ENCODE results near the gene CLSTN1.
"Not testable (repeated sequence)": the region's sequence is repeated elsewhere in the genome, so short reads cannot be mapped to it uniquely, and the experiment has no call there.

The CLSTN1 gene

DNA sequence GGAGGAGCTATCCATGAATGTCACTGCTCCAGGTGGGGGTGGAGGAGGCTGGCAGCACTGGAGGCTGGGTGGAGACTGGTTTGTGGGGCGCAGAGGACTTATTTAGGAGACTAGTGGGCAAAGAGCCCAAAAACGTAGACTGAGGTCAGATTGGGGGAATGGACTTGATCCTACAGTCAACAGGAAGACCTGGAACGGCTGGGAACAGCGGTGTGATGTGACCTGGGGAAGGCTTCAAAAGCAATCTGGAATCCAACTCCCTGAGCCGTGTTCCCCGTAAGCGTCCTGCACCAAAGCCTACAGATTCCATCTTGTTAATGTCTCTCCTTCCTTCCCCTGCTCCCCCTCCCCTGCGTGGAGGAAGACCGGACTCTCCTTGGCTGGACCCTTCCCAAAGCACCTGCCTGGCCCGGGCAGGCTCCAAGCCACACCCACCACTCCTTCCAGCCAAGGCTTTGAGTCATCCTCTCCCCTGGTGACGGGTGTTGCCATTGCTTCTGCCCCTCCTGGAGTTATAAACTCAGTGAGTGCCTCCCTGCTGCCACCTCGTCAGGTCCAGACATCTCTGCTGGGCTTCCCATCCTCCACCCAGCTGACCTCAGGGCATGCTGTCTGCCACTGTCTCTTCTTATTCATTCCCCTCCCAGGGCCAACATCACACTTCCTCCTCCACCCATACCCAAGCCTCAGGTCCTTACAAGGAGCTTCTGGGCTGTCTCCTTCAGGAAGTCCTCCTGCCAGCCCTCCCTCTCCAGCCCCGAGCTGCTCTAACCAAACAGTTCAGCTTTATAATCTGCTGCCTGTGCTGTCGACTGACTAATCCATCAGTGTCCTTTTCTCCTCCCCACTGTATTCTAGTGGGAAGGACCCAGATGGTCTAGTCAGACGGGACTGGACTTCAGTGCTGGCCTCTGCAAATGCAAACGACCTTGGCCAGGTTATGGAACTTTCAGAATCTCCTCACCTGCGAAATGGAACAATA lies 1.6 kb upstream of the CLSTN1 start:
- no peak for DNase-seq

DNA sequence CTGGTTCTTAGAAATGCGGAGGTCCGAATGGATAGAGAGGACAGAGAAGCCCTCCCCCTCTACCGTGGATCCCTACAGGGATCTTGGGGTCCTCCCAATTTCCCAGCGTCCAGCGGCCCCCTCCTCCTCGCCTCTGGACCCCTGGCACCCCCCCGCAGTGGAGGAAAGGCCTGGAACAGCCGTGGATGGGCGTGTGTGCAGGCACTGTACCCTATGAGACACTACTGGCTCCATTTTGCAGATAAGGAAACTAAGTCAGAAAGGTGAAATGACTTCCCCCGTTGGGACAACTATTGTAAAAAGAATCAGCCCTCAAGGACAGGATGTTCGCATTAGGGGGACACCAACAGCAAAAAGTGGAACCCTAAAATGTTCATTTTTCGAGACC lies 931 bp upstream of the CLSTN1 start:
- no peak for DNase-seq

DNA sequence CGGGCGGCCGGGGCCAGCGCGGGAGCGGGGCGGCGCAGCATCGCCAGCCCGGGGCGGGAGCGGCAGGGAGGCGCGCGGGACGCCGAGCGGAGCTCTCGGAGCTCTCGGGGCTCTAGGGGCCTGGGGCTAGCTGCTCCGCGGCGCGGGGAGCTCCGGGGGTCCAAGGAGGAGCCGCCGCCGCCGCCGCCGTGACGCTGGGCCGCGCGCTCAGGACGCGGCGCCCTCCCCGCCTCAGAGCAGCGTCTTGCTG lies 147 bp downstream of the CLSTN1 start:
- no peak for DNase-seq

DNA sequence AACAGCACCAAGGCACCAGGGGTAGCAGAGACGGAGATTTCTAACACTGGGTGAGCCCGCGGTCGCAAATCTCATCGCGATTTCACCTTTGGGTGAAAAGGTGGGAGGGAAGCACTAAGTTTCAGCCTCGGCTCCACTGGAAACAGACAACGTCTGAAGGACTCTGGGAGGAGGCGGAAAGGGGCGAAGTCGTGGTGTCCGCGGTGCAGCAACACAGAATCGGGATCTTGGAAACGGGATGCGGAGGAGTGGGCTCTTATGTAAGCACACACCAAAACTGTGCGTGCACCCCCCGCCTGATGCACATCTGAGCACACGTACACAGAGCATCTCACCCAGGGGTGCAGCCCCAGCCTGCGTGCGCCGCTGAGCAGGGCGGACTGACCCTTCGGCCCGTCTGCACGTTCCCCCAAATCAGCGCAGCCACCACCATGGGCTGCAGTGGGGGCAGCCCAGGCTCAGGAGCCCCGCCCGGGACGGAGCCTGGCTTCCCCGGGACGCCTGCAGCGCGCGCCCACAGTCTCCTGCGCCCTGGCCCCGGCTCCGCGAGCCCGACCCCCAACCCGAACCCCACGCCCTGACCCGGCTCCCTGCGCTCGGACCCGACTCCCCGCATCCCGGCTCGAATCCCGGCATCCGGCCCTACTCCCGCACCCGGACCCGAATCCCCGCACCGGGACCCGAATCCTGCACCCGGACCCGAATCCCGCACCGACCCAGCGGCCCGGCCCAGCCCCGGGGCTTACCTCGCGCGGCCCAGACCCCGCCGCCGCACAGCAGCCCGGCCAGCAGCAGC lies 670 bp downstream of the CLSTN1 start:
- DNase-seq: peak in 1 of 4 experiments; percentile 14

DNA sequence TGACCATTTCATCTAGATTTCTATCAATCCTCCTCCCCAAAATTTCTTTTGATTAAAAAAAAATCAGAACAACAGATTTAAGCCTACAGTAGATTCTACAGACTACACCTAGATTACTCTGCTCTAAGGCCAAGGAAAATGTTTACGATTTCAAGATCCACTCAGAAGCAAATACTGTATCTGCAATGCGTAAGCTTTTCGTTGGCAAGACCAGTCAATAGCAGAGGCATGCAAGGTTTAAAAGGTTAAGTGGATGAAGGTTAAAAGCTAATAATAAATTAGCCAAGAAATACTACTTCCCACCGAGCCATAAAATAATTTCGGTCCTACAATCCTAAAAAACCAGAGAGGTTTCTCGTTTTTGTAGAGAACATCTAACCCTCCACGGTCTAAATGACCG lies 1.3 kb downstream of the CLSTN1 start:
- no peak for DNase-seq

- DNase-seq: no peak
Observed at GRCh38 chr1:9821710-9822109, 2.1 kb downstream of the CLSTN1 start.

DNA sequence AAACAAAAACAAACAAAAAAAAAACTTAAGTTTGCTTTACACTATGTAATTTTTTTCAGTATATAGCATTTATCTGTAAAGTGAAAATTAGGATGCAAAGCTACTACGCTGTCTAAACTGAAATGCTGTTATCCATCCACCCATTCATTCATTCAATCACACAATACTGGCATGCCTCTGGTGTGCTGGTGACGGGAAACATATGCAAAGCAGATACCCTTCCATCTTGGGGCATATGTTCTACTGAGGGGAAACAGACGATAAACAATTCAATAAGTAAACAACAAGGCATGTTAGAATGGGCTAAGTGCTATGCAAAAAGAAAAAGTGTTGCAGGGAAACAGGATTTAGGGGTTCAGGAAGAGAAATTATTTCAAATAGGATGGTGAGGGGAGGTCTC lies 3.2 kb downstream of the CLSTN1 start:
- DNase-seq: no peak

GRCh38 chr1:9817734-9818133 lies 6.0 kb downstream of the CLSTN1 start:
- DNase-seq: no peak

DNA sequence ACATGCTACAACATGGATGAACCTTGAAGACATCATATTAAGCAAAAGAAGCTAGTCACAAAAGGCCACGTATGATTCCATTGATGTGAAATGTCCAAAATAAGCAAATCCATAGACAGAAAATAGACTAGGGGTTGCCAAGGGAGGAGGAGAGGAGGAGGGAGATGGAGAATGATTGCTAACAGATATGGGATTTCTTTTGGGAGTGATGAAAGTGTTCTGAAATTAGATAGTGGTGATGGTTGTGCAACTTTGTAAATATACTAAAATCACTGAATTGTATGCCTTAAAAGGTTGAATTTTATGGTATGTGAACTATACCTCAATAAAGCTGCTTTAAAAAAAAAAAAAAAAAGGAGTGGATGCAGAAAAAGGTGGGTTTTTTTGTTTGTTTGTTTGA lies 7.6 kb downstream of the CLSTN1 start:
- DNase-seq: no peak

DNA sequence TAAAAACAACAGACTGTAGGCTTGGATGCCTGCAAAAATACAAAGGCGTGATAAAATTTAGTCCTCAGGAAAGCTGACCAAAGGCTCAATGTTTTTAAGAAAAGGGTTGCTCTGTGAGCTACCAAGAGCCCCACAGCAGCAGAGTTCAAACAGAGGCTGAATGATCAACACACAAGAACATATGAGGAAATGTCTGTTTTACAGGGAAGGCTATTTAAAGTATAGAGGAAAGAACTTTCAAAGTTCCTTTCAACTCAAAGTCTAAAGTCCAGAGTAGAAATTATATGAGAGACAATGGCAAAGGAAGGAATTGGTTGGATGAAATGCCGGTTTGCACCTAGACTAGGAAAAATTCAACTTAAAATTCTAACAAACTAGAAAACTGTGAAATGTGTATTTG lies 8.6 kb downstream of the CLSTN1 start:
- no peak for DNase-seq

DNA sequence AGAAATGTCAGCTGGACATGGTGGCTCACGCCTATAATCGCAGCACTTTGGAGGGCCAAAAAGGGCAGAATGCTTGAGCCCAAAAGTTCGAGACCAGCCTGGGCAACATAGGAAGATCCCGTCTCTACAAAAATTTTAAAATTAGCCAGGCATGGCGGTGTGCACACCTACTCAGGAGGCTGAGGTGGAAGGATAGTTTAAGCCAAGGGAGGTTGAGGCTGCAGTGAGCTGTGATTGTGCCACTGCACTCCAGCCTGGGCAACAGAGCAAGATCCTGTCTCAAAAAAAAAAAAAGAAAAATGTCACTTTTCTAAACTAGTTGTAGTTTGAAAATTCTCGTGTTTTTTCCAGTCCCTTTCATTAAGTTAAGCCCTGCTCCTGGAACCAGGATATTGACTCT lies 9.1 kb downstream of the CLSTN1 start:
- no peak for DNase-seq

- no peak for DNase-seq
Observed at GRCh38 chr1:9811239-9811966, 12.4 kb downstream of the CLSTN1 start.

DNA sequence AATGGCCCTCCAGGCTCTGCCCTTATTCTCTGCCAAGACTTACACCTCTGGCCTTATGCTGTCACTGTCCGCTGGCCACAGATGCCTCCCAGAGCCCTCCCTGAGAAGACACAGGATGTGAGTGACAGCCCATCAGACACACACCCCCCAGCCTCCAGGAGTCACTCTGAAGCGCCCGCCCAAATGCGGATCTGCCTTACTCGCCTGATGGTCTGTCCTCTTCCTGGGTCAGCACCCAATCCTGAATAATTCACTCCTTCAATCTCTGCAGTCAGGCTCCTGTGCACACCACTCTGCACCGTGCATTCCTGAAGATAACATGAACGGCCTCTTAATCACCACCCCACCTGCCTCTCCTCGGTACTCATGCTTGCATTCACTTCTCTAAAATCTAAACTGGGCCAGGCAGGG lies 14.7 kb downstream of the CLSTN1 start:
- DNase-seq: no peak

GRCh38 chr1:9808459-9808858 lies 15.3 kb downstream of the CLSTN1 start:
- DNase-seq: no peak

DNA sequence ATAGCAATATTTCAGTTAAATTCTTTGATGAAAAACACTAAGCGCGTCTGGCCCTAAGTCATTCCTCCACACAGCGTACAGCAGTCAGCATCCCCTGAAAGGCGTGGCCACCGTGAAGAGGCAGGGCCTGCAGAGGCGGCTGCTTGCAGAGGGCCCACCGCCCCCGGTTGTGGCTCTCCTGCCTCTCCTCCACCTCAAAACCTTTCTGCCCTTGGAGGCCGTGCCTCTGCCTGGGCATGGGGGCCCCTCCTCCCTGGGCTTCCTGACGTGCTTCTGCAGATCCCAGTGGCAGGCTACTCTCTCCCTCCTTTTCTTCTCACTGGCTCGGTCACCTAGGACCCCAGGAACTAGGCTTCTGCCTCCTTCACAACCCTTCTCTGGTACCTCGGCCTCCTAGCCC lies 16.2 kb downstream of the CLSTN1 start:
- no peak for DNase-seq

GRCh38 chr1:9805972-9806371 lies 17.8 kb downstream of the CLSTN1 start:
- not testable (repeated sequence) for DNase-seq

- DNase-seq: no peak
Observed at GRCh38 chr1:9805006-9805508, 18.7 kb downstream of the CLSTN1 start.

DNA sequence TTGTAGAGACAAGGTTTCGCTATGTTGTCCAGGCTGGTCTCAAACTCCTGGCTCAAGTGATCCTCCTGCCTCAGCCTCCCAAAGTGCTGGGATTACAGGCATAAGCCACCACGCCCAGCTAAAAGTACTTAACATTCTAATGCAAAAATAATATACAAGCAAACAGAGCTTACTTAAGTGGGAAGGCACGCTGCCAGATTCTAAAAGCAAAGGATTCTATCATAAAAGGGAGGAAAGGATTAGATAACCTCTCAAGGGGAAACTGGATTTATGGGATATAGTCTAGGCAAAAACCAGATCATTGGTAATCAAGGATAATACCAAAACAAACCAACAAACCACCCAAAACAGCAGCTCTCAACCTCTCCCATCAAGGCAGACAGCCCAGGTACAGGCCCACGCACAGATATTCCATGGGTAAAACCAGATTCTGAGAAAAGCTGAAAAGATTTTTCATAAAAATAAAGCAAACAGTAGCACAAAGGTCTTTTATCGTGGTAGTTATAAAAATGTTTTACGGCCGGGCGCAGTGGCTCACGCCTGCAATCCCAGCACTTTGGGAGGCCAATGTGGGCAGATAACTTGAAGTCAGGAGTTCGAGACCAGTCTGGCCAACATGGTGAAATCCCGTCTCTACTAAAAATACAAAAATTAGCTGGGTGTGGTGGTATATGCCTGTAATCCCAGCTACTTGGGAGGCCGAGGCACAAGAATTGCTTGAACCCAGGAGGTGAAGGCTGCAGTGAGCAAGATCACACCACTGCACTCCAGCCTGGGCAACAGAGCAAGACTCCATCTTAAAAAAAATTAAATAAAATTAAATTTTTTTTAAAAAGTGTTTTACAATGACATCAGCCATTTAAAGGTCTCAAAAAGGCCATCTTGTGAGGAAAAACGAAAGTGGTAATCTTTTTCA lies 20.5 kb downstream of the CLSTN1 start:
- DNase-seq: not testable (repeated sequence)

GRCh38 chr1:9801909-9802308 lies 21.9 kb downstream of the CLSTN1 start:
- DNase-seq: no peak

DNA sequence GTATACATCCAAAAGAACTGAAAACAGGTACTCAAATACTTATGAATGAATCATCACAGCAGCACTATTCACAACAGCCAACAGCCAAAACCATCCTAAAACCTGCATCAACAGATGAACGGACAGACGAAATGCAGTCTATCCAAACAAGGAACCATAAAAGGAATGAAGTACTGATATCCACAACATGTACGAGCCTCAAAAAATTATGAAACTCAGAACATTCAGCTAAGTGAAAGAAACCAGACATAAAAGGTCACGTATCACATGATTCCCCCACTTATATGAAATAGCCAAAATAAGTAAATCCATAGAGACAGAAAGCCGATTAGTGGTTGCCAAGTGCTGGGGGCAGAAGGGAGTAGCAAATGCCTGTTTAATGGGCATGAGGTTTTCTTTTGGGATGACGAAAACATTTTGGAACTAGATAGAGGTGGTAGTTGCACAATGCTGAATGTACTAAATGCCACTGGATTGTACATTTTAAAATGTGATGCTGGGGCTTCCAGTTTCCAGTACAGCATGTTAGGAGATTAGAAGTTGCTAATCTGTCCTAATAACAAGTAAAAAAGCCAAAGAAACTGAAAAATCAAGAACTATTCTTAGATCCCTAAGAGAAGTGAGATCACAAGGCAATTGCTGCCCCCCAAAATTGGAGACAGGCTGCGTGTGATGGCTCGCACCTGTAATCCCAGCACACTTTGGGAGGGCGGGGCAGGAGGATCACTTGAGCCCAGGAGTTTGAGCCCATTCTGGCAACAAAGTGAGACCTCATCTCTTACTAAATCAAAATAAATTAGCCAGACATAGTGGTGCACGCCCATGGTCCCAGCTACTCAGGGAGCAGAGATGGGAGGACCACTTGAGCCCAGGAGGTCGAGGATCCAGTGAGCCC lies 25.3 kb downstream of the CLSTN1 start:
- no peak for DNase-seq

DNA sequence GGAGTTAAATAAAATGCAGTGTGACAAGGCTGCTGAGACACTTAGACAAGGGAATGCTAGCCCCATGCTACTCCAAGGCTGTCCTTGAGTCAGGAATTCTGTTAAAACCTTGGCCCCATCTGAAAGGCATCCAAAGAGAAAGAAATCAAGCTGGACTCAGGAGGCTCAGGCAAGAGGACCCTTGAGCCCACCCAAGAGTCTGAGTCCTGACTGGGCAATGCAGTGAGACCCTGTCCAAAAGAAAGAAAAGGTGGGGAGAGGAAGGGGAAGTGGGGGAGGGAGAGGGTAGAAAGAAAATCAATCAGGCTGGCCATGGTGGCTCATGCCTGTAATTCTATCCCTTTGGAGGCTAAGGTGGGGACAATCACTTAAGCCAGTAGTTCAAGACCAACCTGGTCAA lies 26.7 kb downstream of the CLSTN1 start:
- DNase-seq: no peak
